Right lobe of liver (tissue), 4 donors: ENCODE results near the gene DAZAP1.
A peak's percentile ranks its signal among the peaks of the same experiment; 100 is the strongest.

Experiments used
- POLR2A ChIP-seq: fragments of 450-650 bp; IDR thresholded peaks from one replicate; pipeline ENCODE4 v1.6.1; 2017; ENCODE audit warnings: antibody characterized with exemption, mild to moderate bottlenecking
- TF ChIP-seq, protein P1 (sequence below), 4 donors: fragments of 200-600 bp in 3 of 4; fragments of 450-650 bp in 1 of 4; IDR thresholded peaks; one replicate each; pipeline versions ENCODE4 v1.5.1 to v1.8.0; 2016 to 2022; ENCODE audit warnings: antibody characterized with exemption in 4 of 4, mild to moderate bottlenecking in 2 of 4
- donor health status: DM: no; HTN: no; CAD: no.
- donor health status: DM: no; HTN: no; CAD: no.
- donor health status: DM: no; HTN: yes; CAD: no.

DNA sequence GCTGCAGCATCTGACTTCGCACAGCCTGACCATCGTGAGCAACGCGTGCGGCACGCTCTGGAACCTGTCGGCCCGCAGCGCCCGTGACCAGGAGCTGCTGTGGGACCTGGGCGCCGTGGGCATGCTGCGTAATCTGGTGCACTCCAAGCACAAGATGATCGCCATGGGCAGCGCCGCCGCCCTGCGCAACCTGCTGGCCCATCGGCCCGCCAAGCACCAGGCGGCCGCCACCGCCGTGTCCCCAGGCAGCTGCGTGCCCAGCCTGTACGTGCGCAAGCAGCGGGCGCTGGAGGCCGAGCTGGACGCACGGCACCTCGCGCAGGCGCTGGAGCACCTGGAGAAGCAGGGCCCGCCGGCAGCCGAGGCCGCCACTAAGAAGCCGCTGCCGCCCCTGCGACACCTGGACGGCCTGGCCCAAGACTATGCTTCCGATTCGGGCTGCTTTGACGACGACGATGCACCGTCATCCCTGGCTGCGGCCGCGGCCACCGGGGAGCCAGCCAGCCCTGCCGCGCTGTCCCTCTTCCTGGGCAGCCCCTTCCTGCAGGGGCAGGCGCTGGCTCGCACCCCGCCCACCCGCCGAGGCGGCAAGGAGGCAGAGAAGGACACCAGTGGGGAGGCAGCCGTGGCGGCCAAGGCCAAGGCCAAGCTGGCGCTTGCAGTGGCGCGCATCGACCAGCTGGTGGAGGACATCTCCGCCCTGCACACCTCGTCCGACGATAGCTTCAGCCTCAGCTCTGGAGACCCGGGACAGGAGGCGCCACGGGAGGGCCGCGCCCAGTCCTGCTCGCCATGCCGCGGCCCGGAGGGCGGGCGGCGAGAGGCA is 58.0 kb downstream of the DAZAP1 start:
- TF ChIP-seq, protein P1, sequence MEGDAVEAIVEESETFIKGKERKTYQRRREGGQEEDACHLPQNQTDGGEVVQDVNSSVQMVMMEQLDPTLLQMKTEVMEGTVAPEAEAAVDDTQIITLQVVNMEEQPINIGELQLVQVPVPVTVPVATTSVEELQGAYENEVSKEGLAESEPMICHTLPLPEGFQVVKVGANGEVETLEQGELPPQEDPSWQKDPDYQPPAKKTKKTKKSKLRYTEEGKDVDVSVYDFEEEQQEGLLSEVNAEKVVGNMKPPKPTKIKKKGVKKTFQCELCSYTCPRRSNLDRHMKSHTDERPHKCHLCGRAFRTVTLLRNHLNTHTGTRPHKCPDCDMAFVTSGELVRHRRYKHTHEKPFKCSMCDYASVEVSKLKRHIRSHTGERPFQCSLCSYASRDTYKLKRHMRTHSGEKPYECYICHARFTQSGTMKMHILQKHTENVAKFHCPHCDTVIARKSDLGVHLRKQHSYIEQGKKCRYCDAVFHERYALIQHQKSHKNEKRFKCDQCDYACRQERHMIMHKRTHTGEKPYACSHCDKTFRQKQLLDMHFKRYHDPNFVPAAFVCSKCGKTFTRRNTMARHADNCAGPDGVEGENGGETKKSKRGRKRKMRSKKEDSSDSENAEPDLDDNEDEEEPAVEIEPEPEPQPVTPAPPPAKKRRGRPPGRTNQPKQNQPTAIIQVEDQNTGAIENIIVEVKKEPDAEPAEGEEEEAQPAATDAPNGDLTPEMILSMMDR (IDR thresholded peaks at IDR 0.05) = peak; percentile 35 to 67 (median 48)
- no peak for TF ChIP-seq POLR2A
